ENCODE measurements around the gene ORC3.

ORC3 gene

DNA sequence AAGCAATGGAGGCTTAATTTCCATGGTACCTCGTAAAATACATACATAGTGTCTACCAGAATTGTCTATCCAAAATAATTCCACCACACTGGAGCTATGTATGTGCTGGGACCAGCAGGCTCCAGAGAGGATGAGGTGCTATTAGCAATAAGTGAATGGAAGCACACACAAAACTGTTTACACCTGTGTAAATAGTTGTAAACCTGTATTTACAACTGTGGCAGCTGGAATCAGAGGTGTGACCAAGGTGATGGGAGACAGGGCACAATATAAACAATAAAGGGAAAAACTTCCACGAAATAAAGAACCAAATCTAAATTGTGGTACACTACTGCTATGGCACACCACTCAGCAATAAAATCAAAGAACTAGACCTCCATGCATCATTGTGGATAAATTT is 14.5 kb upstream of the ORC3 start:
- TF ChIP-seq CTCF (IDR thresholded peaks at IDR 0.05; ENCODE audit: low read depth, low read length), result no peak
- H3K4me3 ChIP-seq (ENCODE audit: low read depth, low read length), result no peak overlapping the region
- DNase-seq (ENCODE audit: low read depth), result no peak

GRCh38 chr6:87583822-87584221 is 6.1 kb upstream of the ORC3 start:
- no peak overlapping the region for H3K4me3 ChIP-seq (ENCODE audit: low read depth, low read length)
- DNase-seq (ENCODE audit: low read depth), result no peak
- TF ChIP-seq MAX (IDR thresholded peaks at IDR 0.05; ENCODE audit: low read depth, low read length) (no peak), MYC (IDR thresholded peaks at IDR 0.05; ENCODE audit: low read depth, low read length) (no peak), POLR2A (IDR thresholded peaks at IDR 0.05; ENCODE audit: extremely low read depth, insufficient read length) (no peak), CTCF (IDR thresholded peaks at IDR 0.05; ENCODE audit: low read depth, low read length) (no peak)

GRCh38 chr6:87586371-87587077 is 3.4 kb upstream of the ORC3 start:
- no peak overlapping the region for H3K4me3 ChIP-seq (ENCODE audit: low read depth, low read length)
- TF ChIP-seq MAX (IDR thresholded peaks at IDR 0.05; ENCODE audit: low read depth, low read length) (no peak), CTCF (IDR thresholded peaks at IDR 0.05; ENCODE audit: low read depth, low read length) (no peak), MYC (IDR thresholded peaks at IDR 0.05; ENCODE audit: low read depth, low read length) (no peak), POLR2A (IDR thresholded peaks at IDR 0.05; ENCODE audit: extremely low read depth, insufficient read length) (no peak)
- no peak for DNase-seq (ENCODE audit: low read depth)

GRCh38 chr6:87588756-87589407 is 1.1 kb upstream of the ORC3 start:
- peak overlapping the region; percentile 97 for H3K4me3 ChIP-seq (ENCODE audit: low read depth, low read length)
- TF ChIP-seq MYC (IDR thresholded peaks at IDR 0.05; ENCODE audit: low read depth, low read length) (no peak), CTCF (IDR thresholded peaks at IDR 0.05; ENCODE audit: low read depth, low read length) (no peak), MAX (IDR thresholded peaks at IDR 0.05; ENCODE audit: low read depth, low read length) (no peak), POLR2A (IDR thresholded peaks at IDR 0.05; ENCODE audit: extremely low read depth, insufficient read length) (no peak)
- DNase-seq (ENCODE audit: low read depth), result no peak

GRCh38 chr6:87590417-87590880 is 514 bp downstream of the ORC3 start:
- TF ChIP-seq MYC (IDR thresholded peaks at IDR 0.05; ENCODE audit: low read depth, low read length) (no peak), MAX (IDR thresholded peaks at IDR 0.05; ENCODE audit: low read depth, low read length) (no peak), POLR2A (IDR thresholded peaks at IDR 0.05; ENCODE audit: extremely low read depth, insufficient read length) (no peak), CTCF (IDR thresholded peaks at IDR 0.05; ENCODE audit: low read depth, low read length) (no peak)
- H3K4me3 ChIP-seq (ENCODE audit: low read depth, low read length), result peak overlapping the region; percentile 97
- DNase-seq (ENCODE audit: low read depth), result no peak

Data from NB4 (cell line).